GM20000 (cell line): ENCODE results near the gene ST3GAL5.

Experiments
- DNase-seq: peaks from one replicate; pipeline ENCODE4 v3.0.0; 2012; ENCODE audit warnings: low spot score
- CTCF ChIP-seq: IDR thresholded peaks from 2 replicates; pipeline ENCODE4 v1.5.1; 2012; ENCODE audit warnings: mild to moderate bottlenecking, control low read depth; ENCODE audit errors: extremely low read depth, missing control alignments

ST3GAL5 gene

DNA sequence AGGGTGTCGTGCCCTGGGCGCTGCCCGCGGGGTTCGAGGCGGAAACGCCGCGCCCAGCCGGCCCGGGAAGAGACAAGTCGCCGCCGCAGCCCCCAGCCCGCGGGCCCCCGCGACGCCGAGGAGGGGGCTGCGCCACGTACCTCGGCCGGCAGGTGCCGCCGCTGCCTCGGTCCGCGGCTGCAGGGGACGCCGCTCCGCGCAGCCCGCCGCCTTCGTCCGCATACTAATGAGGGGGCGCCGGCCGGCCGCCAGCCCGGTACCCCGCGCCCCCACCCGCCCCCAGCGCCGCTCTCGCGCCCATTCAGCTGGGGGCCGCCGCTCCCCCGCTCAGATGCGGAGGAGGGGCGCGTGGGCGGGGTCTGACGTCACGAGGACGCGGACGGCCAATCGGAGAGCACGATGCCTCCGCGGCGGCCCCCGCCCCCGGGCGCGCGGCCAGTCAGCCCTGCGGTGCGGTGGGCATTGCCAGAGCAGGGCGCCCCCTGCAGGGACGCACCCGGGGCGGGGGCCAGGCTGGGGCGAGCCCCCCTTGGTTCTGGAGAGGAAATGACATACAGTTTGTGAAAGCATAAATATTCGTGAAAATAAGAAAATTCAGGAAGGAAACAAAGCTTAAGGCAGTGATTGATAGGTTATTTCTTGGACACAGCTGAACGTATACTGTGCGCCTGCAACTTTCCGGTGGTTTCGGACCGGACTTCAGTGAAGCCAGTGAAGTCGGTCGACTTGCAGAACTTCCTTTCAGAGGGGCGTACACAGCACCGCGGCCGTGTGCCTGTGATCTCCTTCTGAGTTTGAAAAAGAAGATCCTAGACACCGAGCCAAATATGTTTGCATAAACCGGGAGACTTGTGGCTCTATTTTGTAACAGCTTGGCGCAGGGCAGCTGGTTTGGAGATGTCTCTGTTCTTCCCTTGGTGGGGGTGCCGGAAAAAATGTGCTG, at the start of gene ST3GAL5:
ST3GAL5 (minus strand) TSS at position 307 of the 943 bp plus-strand sequence; CDS start at position 222, 85 bp downstream.
- TF ChIP-seq CTCF: peak; percentile 73

DNA sequence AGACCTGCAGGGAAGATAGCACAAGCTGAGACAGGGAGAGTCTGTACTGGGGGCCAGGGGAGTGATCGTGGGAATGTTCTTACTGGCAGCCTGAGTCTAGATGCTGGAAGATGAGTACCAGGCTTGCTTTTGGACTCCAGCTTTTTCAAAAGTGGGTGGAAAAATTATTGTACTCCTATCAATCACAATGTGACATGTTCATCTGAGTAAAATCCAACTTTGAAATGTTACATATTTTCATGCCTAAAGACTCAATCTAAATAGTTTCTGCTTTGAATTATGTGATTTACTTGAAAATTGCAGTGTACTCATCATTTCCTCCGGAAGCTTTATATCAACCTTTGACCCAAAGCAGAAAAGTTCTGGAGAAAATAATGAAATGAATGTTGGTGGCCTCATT, 49.7 kb upstream of the ST3GAL5 start:
- no peak for TF ChIP-seq CTCF
- no peak for DNase-seq

More for the DNA sequence above, at the start of gene ST3GAL5:
- DNase-seq: peak; percentile 95

GRCh38 chr2:85937069-85937439, 48.3 kb upstream of the ST3GAL5 start:
- no peak for DNase-seq
- no peak for TF ChIP-seq CTCF

- TF ChIP-seq CTCF: no peak
- no peak for DNase-seq
Measured at GRCh38 chr2:85936421-85937068, 47.8 kb upstream of the ST3GAL5 start.

GRCh38 chr2:85935746-85936208, 47.0 kb upstream of the ST3GAL5 start:
- DNase-seq: no peak
- no peak for TF ChIP-seq CTCF

GRCh38 chr2:85935170-85935745, 46.5 kb upstream of the ST3GAL5 start:
- no peak for DNase-seq

More at GRCh38 chr2:85935170-85935745, 46.5 kb upstream of the ST3GAL5 start:
- no peak for TF ChIP-seq CTCF
